HepG2 (cell line): ENCODE measurements around the gene TP53TG5. TPM values are rescaled to one million over a fixed set of nuclear protein-coding genes. Genes with fewer than 3 reads are reported as not detected.

ENCODE experiments used
- AKAP8 ChIP-seq: sonication (generic); formaldehyde crosslinking; IDR thresholded peaks from 2 replicates; pipeline ENCODE4 v1.5.1; 2020; ENCODE audit warnings: mild to moderate bottlenecking, missing genetic modification reagents
- ELF3 ChIP-seq: IDR thresholded peaks from 2 replicates; pipeline ENCODE4 v1.6.1; 2016; ENCODE audit warnings: missing genetic modification reagents, missing compliant biosample characterization
- FOXA3 ChIP-seq: IDR thresholded peaks from 2 replicates; pipeline ENCODE4 v1.6.1; 2016; ENCODE audit warnings: missing genetic modification reagents, missing compliant biosample characterization
- GATAD1 ChIP-seq: IDR thresholded peaks from 2 replicates; pipeline ENCODE4 v1.6.1; 2016; ENCODE audit warnings: missing genetic modification reagents, missing compliant biosample characterization
- IRF2 ChIP-seq: IDR thresholded peaks from 2 replicates; pipeline ENCODE4 v1.6.1; 2018; ENCODE audit warnings: missing genetic modification reagents, missing compliant biosample characterization
- MED8 ChIP-seq: sonication (generic); formaldehyde crosslinking; IDR thresholded peaks from 2 replicates; pipeline ENCODE4 v1.8.1; 2023; ENCODE audit warnings: mild to moderate bottlenecking, missing genetic modification reagents; ENCODE audit not compliant: insufficient replicate concordance
- NCOA1 ChIP-seq: sonication (generic); formaldehyde crosslinking; IDR thresholded peaks from 2 replicates; pipeline ENCODE4 v1.9.0; 2021; ENCODE audit warnings: missing genetic modification reagents
- NFKBIZ ChIP-seq: IDR thresholded peaks from 2 replicates; pipeline ENCODE4 v1.6.1; 2018; ENCODE audit warnings: missing genetic modification reagents, missing compliant biosample characterization
- NR2C2 ChIP-seq: sonication (generic); formaldehyde crosslinking; IDR thresholded peaks from 2 replicates; pipeline ENCODE4 v1.4.0; 2020; ENCODE audit warnings: missing genetic modification reagents, mild to moderate bottlenecking, moderate library complexity, borderline replicate concordance
- NR2F2 ChIP-seq: IDR thresholded peaks from 2 replicates; pipeline ENCODE4 v1.6.1; 2012; ENCODE audit warnings: low read depth, inconsistent platforms, borderline replicate concordance
- POGZ ChIP-seq: sonication (generic); formaldehyde crosslinking; IDR thresholded peaks from 2 replicates; pipeline ENCODE4 v1.4.0; 2020; ENCODE audit warnings: mild to moderate bottlenecking, missing genetic modification reagents
- RBFOX2 ChIP-seq: fragments of 200-400 bp; formaldehyde crosslinking; IDR thresholded peaks from 2 replicates; pipeline ENCODE4 v1.6.1; 2017; ENCODE audit warnings: low read depth, mild to moderate bottlenecking, low read length
- SKI ChIP-seq: fragments of 450-650 bp; IDR thresholded peaks from one replicate; pipeline ENCODE4 v1.6.1; 2018; ENCODE audit warnings: mild to moderate bottlenecking; ENCODE audit not compliant: partially characterized antibody
- TBX2 ChIP-seq: sonication (generic); formaldehyde crosslinking; IDR thresholded peaks from 2 replicates; pipeline ENCODE4 v1.5.0; 2020; ENCODE audit warnings: missing genetic modification reagents, mild to moderate bottlenecking, borderline replicate concordance
- XRCC5 ChIP-seq: fragments of 200-400 bp; formaldehyde crosslinking; optimal IDR thresholded peaks from 2 replicates; pipeline ENCODE3; 2017; ENCODE audit warnings: mild to moderate bottlenecking, low read length
- ZC3H4 ChIP-seq: sonication (generic); formaldehyde crosslinking; IDR thresholded peaks from 2 replicates; pipeline ENCODE4 v1.4.0; 2020; ENCODE audit warnings: missing genetic modification reagents, borderline replicate concordance
- ZMYM4 ChIP-seq: sonication (generic); formaldehyde crosslinking; IDR thresholded peaks from 2 replicates; pipeline ENCODE4 v1.8.1; 2023; ENCODE audit warnings: mild to moderate bottlenecking, missing genetic modification reagents
- ZNF567 ChIP-seq: sonication (generic); formaldehyde crosslinking; IDR thresholded peaks from 2 replicates; pipeline ENCODE4 v1.8.1; 2023; ENCODE audit warnings: mild to moderate bottlenecking, missing genetic modification reagents, borderline replicate concordance
- ZNF629 ChIP-seq: sonication (generic); formaldehyde crosslinking; conservative IDR thresholded peaks from 2 replicates; pipeline ENCODE4 v1.5.0; 2020; ENCODE audit warnings: missing genetic modification reagents
- ZNF850 ChIP-seq: sonication (generic); formaldehyde crosslinking; conservative IDR thresholded peaks from 2 replicates; pipeline ENCODE4 v1.9.0; 2021; ENCODE audit warnings: mild to moderate bottlenecking, missing genetic modification reagents
- polyA plus RNA-seq, 8 experiments: library from polyadenylated mRNA; depleted of rRNA in 3 of 8; stranded (reverse) in 7 of 8; unstranded in 1 of 8; fragments of >200 nt; fragmentation: Illumina TruSeq in 4 of 8; extraction: Trizol in 4 of 8; gene quantifications; 2 replicates each; pipeline versions ENCODE4 v1.2.1 to v1.2.3, GENCODE V29; 2011 to 2016; ENCODE audit warnings: low read depth in 4 of 8, missing spikeins in 1 of 8, mixed read lengths in 1 of 8; ENCODE audit not compliant: insufficient read depth in 1 of 8
- total RNA-seq, 5 experiments: library from RNA; depleted of rRNA; stranded (reverse); fragments of >200 nt; fragmentation: Illumina TruSeq; extraction: Trizol; gene quantifications; 2 replicates each; pipeline ENCODE4 v1.2.3, GENCODE V29; 2016; ENCODE audit warnings: low read depth in 1 of 5
- TF ChIP-seq, protein P1 (sequence below): sonication (generic); formaldehyde crosslinking; conservative IDR thresholded peaks from 2 replicates; pipeline ENCODE4 v1.4.0; 2020; ENCODE audit warnings: missing genetic modification reagents
- TF ChIP-seq, protein P2 (sequence below): sonication (generic); formaldehyde crosslinking; IDR thresholded peaks from 2 replicates; pipeline ENCODE4 v1.4.0; 2020; ENCODE audit warnings: missing genetic modification reagents, low read depth, mild to moderate bottlenecking, borderline replicate concordance

The TP53TG5 gene
- total and polyA plus RNA-seq, 2 of the 13 experiments (the other 11 are each of a cell fraction or from before 2014, with no cell fraction given) = 0.11 TPM; not detected in 1

DNA sequence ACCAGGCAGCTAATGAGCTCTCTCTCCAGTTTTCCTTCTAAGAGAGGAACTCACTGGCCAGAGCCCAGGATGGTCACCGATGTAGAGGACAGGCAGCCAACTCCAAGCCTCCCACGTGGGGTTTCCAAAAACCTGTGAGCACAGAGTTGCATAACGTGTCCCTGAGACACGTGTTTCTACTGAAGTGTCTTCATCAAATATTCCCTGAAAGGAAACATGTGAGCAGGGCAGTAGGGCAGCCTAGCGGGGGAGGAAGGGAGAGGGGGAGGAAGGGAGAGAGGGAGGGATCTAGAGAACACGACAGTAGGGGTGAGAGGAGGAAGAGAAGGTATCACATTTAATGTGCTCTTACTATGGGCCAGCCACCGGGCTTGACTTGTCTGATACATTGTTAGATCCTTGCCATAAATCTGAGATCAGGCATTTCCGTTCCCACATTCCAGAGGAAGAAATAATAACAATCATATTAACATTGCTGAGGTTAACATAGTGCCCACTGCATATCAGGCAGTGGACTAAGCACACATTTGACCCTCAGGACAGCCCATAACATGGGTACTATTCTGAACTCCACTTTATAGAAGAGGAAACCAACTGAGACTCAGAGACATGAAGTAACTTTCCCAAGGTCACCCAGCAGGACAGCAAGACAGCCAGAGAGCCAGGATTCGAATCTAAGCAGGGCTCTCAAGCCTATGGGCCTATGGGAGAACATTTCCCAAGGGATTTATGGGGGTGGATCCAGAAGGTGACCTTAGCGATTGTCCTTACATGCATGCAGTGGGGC, 19.6 kb downstream of the TP53TG5 start (continued):
- TF ChIP-seq RBFOX2 = 0 out of 2 replicates have a peak, but pooled peaks have one; percentile 17
- peak; percentile 11; the same call in 1 of the 2 replicates for TF ChIP-seq GATAD1 (CRISPR knock-in tag)
- peak; percentile 25 for TF ChIP-seq MED8 (CRISPR knock-in tag)
- peak; percentile 31; the same call in 1 of the 2 replicates for TF ChIP-seq FOXA3 (CRISPR knock-in tag)
- TF ChIP-seq ZNF567 (CRISPR knock-in tag) = 0 out of 2 replicates have a peak, but pooled peaks have one; percentile 26
- TF ChIP-seq, protein P1, sequence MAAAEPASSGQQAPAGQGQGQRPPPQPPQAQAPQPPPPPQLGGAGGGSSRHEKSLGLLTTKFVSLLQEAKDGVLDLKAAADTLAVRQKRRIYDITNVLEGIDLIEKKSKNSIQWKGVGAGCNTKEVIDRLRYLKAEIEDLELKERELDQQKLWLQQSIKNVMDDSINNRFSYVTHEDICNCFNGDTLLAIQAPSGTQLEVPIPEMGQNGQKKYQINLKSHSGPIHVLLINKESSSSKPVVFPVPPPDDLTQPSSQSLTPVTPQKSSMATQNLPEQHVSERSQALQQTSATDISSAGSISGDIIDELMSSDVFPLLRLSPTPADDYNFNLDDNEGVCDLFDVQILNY (CRISPR knock-in tag) = no peak
- no peak for TF ChIP-seq AKAP8 (CRISPR knock-in tag)
- TF ChIP-seq, protein P2, sequence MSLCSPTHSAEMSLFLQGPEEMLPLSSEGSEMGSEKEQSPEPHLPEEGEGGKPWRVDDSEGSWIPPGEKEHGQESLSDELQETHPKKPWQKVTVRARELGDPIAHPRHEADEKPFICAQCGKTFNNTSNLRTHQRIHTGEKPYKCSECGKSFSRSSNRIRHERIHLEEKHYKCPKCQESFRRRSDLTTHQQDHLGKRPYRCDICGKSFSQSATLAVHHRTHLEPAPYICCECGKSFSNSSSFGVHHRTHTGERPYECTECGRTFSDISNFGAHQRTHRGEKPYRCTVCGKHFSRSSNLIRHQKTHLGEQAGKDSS = no peak
- peak; percentile 12; the same call in 1 of the 2 replicates for TF ChIP-seq ELF3 (CRISPR knock-in tag)
- TF ChIP-seq POGZ (CRISPR knock-in tag) = peak; percentile 48; the same call in 1 of the 2 replicates
- TF ChIP-seq NR2F2 = peak; percentile 24; the same call in 1 of the 2 replicates
- peak; percentile 50 for TF ChIP-seq TBX2 (CRISPR knock-in tag)
- TF ChIP-seq IRF2 (CRISPR knock-in tag) = peak; percentile 13; the same call in 1 of the 2 replicates
- peak; percentile 37; the same call in 1 of the 2 replicates for TF ChIP-seq NR2C2 (CRISPR knock-in tag)
- TF ChIP-seq ZNF850 = no peak
- TF ChIP-seq NCOA1 (CRISPR knock-in tag) = peak; percentile 36; the same call in 1 of the 2 replicates
- 0 out of 2 replicates have a peak, but pooled peaks have one; percentile 39 for TF ChIP-seq ZC3H4 (CRISPR knock-in tag)
- TF ChIP-seq ZMYM4 (CRISPR knock-in tag) = 0 out of 2 replicates have a peak, but pooled peaks have one; percentile 15
- no peak for TF ChIP-seq ZNF629 (CRISPR knock-in tag)
- peak; percentile 44 for TF ChIP-seq SKI
- TF ChIP-seq NFKBIZ = no peak; the same call in 1 of the 2 replicates
- peak; percentile 3 for TF ChIP-seq XRCC5
